GM18505 (cell line): ENCODE measurements around the gene FRY.

Experiments used
- ATAC-seq: cut with Tn5 transposase; IDR thresholded peaks from one replicate; pipeline ENCODE4 v1.9.1; 2021; ENCODE audit not compliant: unreplicated experiment
- POLR2A ChIP-seq: IDR thresholded peaks from 4 replicates; pipeline ENCODE4 v1.6.1; 2011; ENCODE audit warnings: borderline replicate concordance; ENCODE audit not compliant: insufficient read depth, insufficient read length; ENCODE audit errors: extremely low read depth

FRY gene

GRCh38 chr13:32147976-32148375, 116.4 kb downstream of the FRY start:
- TF ChIP-seq POLR2A = no peak
- ATAC-seq = no peak

- no peak for ATAC-seq
- TF ChIP-seq POLR2A = no peak
Observed at GRCh38 chr13:32150239-32150638, 118.7 kb downstream of the FRY start.

DNA sequence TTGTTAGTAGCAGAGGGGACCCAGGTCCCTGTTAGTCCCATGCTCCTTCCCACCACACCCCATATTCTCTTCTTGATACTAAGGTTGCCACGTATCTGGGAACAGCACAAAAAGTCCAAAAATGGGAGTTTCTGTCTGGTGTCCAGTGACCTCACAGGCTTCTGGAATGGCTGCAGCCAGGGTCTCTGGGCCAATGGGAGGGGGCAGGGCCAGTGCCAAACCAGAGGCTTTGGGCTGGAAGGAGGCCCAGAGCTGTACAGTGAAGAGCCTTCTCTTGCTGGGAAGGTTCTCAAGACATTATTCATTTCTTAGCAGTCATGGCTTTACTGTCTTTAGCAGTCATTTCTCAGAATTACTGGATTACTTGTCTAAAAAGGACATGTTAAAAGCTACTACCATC, 119.2 kb downstream of the FRY start:
- TF ChIP-seq POLR2A = no peak
- ATAC-seq = no peak

DNA sequence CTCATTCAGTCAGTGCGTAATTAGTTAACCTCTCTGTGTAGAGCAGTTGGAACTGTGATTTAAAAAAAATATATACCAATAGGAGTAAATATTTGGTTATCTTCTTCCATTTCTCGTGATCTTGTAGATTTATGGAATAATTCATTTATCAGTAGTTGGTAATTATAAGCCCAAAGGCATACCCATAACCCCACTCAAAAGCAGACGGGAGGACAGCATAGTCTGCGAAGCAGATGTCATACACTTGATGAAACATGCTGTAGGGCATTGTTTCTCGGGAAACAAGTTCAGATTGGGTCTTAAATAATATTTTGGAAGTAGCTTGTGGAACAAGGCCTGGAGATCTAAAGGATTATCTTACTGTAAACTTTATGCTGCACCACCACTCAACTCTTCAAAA, 119.7 kb downstream of the FRY start:
- ATAC-seq = no peak

DNA sequence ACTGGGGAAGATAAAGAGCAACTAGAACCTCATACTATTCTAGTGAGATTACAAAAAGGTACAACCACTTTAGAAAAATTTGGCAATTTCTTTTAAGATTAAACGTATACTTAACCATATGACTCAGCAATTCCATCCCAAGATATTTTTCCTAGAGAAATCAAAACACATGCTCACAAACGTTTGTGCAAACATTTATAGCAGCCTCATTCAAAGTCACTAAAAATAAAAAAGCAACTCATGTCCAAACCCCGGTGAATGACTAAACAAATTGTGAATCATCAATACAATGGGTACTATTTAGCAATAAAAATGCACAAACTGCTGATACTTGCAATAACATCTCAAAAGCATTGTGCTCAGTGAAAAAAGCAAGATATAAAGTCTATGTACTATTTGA, 121.5 kb downstream of the FRY start:
- TF ChIP-seq POLR2A = no peak
- no peak for ATAC-seq

More for the DNA sequence above, 119.7 kb downstream of the FRY start:
- TF ChIP-seq POLR2A = no peak

DNA sequence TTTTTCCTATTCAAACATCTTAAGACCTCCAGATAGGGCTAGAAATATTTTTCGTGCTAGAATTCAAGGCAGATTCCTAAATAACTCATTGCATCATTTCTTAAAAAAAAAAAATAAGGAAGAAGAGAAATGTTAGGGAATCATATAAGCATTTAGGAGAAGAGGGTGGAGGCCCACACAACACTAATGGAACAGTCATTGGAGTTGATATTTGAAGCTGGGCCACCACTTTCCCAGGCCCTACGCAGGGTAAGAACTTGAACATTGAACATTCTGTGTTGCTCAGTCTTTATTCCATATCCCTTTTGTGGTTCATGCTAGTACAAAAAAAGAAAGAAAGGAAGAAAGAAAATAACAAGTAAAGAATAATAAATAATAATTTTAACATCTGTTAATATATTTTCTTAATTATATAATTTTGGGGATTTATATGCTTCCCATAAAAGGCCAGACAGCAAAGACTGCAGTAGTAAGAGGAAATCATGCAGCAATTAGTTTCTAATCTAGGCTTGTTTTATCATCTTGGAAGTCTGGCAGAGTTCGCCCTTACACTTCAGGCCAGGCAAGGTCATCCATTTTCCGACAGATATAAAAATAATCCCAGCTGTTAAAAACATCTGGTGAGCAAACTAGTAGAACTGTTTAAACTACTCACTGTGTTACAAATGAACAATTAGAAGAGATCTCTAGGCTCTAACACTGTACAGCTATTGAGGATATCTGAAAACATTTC, 127.7 kb downstream of the FRY start:
- no peak for ATAC-seq
- no peak for TF ChIP-seq POLR2A

DNA sequence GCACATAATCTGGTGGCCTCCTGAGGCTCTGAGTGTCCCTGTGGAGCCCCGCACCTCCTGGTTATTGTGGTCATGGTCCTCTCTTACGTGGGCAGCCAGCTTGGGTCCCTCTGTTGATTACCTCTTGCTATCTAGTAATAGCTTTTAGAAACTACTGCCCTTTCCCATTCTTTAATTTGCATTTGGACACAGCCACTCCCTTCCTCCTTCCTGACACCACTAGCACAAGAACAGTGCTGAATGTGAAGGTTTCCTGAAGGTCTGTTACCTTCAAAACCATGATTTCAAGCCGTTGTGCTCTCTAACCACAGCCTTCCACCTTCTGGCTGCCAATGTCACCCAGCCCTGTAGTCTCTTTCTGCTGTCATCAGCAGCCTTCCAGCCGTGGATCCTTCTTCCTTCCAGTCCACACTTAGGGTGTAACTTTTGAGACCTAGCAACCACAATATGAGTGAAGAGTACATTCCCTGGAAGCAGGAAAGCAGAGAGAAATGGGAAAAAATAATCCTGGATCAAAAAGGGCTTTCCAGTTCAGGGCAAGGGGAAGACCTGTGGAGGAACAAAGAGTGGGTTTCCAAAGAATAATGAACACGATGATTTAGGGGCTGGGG, 130.9 kb downstream of the FRY start:
- no peak for ATAC-seq
- no peak for TF ChIP-seq POLR2A

DNA sequence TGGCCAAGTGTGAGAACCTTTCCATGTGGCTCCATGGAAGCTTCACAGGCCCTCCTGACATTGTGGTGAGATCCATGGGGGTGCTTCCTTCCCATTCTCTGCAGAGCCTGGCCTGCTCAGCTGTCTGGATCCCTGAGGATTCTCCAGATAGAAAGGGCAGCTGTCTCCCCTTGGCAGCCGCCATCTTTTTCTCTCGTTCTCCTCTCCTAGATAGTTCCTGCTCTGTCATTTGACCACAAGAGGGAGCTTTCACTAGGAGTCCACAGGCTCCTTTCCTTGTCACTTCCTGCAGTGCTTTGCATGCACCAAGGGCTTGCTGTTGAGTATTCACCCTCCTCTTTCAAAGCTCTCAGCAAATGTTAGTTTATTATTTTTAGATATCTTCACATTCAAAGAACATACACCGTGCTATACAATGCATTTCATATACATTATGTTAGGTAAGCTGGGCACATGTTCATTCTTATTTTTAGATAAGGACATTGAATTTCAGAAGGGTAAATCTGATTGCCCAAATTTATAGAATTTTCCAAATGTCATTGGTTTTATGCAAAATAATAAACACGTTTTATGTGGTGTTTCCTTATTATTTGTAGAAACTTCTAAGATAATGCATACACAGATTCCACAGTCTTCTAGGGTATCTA, 133.2 kb downstream of the FRY start:
- ATAC-seq = peak; percentile 75

GRCh38 chr13:32165796-32166195, 134.2 kb downstream of the FRY start:
- TF ChIP-seq POLR2A = no peak
- ATAC-seq = no peak

More for the DNA sequence above, 133.2 kb downstream of the FRY start:
- no peak for TF ChIP-seq POLR2A

- ATAC-seq = no peak
- TF ChIP-seq POLR2A = no peak
Observed at GRCh38 chr13:32168131-32168530, 136.6 kb downstream of the FRY start.

DNA sequence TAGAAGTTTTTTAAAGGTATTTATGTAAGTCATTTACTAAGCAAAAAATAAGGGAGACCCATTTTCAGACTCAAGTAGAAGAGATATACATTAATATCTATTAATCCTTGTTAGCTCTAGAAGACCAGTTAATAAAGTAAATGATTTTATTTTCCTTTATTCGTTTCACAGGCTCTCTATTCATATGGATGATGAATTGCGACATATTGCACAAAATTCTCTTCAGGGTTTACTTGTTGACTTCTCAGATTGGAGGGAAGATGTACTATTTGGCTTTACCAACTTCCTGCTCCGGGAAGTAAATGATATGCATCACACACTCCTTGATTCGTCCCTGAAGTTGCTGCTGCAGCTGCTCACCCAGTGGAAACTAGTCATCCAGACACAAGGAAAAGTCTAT, 139.3 kb downstream of the FRY start:
- ATAC-seq = no peak
- TF ChIP-seq POLR2A = no peak

DNA sequence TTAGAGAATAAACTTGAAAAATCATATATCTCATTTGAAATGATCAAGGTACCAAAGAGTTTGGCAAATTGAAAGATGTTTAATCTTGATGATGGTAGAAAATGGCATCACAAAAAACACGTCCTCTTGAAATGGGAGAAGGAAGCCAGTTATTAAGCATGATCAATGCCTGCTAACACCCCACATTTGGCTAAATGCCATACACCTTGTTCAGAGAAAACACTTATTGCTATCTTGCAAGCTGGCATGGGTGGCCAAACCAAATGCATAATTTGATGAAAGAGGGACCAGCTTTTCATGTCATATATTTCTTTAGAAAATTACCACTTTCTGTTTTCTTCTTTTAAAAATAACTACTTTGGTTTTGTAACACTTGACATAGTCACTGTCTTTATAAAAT, 142.3 kb downstream of the FRY start:
- no peak for TF ChIP-seq POLR2A
- no peak for ATAC-seq

DNA sequence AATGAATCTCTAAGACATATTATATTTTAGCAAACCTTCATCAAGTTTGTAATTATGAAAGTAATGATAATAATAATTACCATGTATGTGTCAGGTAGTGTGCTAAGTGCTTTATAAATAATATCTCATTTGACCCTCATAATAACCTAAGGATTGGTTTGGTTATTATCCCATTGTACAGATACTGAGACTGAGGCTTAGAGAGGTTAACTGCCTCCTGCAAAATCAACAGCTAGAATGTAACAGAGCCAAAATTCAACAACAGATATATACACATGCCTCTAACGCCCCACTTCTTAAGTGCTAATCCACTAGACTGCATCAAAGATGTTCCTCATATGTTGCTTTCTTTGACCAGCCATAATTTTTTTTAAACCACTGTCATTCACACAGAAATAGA, 142.8 kb downstream of the FRY start:
- ATAC-seq = no peak
- TF ChIP-seq POLR2A = no peak

GRCh38 chr13:32175307-32175706, 143.7 kb downstream of the FRY start:
- no peak for TF ChIP-seq POLR2A
- ATAC-seq = no peak

DNA sequence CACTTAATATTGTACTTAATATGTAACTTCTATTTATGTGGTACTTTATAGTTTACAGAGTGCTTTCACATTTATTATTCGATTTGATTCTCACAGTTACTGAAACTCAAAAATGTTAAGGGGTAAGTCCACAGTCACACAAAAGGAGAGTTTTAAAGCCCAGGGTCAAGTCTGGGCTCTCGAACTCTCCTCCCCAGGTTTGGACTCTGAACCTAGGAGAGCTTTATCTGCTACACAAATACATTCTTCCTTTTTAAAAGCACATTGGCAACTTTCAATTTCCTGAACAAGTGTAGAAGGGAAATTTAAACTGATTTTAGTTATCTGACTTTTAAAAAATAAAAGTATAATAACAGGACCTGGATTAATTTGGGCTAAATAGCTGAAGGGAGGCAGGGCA, 144.4 kb downstream of the FRY start:
- ATAC-seq = no peak

GRCh38 chr13:32176696-32177095, 145.1 kb downstream of the FRY start:
- no peak for ATAC-seq
- TF ChIP-seq POLR2A = no peak

More for the DNA sequence above, 144.4 kb downstream of the FRY start:
- TF ChIP-seq POLR2A = no peak
